Measurements from ENCODE around the gene CST2.
"Not testable (repeated sequence)": the region's sequence is repeated elsewhere in the genome, so short reads cannot be mapped to it uniquely, and the experiment has no call there.

CST2 gene

GRCh38 chr20:23782366-23782983, 44.1 kb downstream of the CST2 start:
- no peak overlapping the region for H3K4me3 ChIP-seq (ENCODE audit: low read depth, low read length)
- no peak for DNase-seq (ENCODE audit: low read depth, low spot score)
- in situ Hi-C loops (cut with HindIII; ENCODE audit: low sequenced_read_pairs) = no loop called here
- peak; percentile 58 for TF ChIP-seq CTCF (IDR thresholded peaks at IDR 0.05; ENCODE audit: low read depth, low read length)

- H3K4me3 ChIP-seq (ENCODE audit: low read depth, low read length); DNase-seq (ENCODE audit: low read depth, low spot score); in situ Hi-C loops (cut with HindIII; ENCODE audit: low sequenced_read_pairs): not testable (repeated sequence)
Measured at GRCh38 chr20:23778676-23779075, 47.9 kb downstream of the CST2 start.

DNA sequence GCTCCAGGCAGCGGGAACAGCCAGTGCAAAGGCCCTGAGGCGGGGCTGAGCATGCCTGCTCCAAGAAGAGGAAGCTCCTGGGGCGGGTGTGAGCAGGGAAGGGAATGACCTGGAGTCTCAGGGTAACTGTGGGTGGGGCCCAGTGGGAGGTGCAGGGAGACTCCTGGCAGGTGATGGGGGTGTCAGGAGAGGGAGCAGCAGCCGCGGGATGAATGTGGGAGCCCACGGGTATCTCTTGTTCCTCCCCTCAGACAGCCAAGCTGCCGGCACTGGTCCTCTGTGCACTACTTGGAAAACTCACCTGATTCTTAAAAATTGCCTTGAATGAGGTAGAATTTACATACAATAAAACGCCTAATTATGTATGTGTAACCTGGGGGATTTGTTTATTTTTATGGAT, 49.1 kb downstream of the CST2 start:
- DNase-seq (ENCODE audit: low read depth, low spot score); H3K4me3 ChIP-seq (ENCODE audit: low read depth, low read length); in situ Hi-C loops (cut with HindIII; ENCODE audit: low sequenced_read_pairs): not testable (repeated sequence)

DNA sequence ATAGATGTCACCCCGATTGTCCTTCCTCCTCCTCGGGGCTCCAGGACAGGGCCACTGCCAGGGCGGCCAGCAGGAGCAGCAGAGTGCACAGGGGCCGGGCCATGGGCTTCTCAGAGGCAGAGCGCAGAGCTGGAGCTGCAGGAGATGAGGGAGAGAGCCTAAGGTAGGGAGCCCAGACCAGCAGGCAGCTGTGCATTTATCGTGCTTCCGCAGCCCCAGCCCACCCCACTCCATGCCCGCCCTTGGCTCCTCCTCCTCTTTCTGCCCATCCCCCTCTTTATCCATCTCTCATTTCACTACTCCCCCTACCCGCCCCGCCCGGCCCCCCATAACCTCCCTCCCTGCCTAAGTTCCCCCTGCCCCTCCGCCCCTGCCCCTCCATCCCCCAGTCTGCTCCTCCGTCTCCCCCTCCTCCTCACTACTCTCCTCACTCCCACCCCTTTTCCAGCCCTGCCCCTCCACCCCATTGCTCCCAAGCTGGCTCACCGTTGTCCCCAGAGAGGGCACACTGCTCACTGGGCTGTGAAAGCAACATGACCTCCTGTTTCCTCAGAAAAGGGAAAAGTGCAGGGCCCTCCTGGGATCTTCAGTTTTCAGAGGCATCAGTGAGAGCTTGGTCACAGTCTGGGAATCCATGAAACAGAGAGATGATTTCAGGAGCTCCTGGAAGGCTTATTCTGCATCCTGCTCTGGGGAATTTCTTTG, 50.3 kb downstream of the CST2 start:
- no peak for DNase-seq (ENCODE audit: low read depth, low spot score)
- no peak overlapping the region for H3K4me3 ChIP-seq (ENCODE audit: low read depth, low read length)
- in situ Hi-C loops (cut with HindIII; ENCODE audit: low sequenced_read_pairs) = no loop called here
- TF ChIP-seq CTCF (IDR thresholded peaks at IDR 0.05; ENCODE audit: low read depth, low read length) = no peak

DNA sequence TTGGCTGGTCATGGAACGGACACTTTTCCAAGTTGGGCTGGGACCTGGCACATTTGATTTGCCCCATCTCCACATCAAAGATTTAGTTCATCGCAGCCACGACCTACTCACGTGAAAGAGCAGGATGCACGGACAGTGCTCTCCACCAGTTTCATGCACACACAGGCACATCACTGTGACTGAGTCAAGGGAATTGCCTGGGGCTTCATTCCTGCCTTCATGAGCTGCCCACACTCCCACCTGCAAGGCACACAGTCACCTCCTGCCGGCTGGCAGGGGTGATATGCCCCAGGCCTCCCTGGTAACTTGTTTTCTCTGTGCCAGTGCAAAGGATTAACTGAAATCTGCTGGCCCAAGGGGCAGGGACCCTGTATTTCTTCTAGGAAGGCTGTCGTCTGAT, 52.4 kb downstream of the CST2 start:
- no peak for TF ChIP-seq CTCF (IDR thresholded peaks at IDR 0.05; ENCODE audit: low read depth, low read length)
- no peak for DNase-seq (ENCODE audit: low read depth, low spot score)
- in situ Hi-C loops (cut with HindIII; ENCODE audit: low sequenced_read_pairs) = no loop called here
- no peak overlapping the region for H3K4me3 ChIP-seq (ENCODE audit: low read depth, low read length)
